GM12878 (cell line): Measurements from ENCODE around the gene TEKT2. TPM values are rescaled to one million over a fixed set of nuclear protein-coding genes. Genes with fewer than 3 reads are reported as not detected.

Source experiments
- ATAC-seq: fragments of 200-7000 bp; cut with Tn5 transposase; 3 replicates; pipeline ENCODE4 v1.9.1; 2020; ENCODE audit warnings: mild to moderate bottlenecking, moderate library complexity
- BruUV-seq: library from RNA; stranded (reverse); fragments of 400-500 nt; replicated peaks from 2 replicates; lab custom pipeline; 2021; lab: Mats Ljungman, UMichigan
- CTCF ChIA-PET: fragments of 300-600 bp; sonication (Branson Sonifier 250); formaldehyde crosslinking; extraction: SDS; loops from one replicate; lab custom pipeline; 2021; ENCODE audit warnings: inconsistent platforms; lab: Yijun Ruan, JAX
- POLR2A ChIA-PET: fragments of 350-600 bp; formaldehyde crosslinking; extraction: SDS; loops from one replicate; lab custom pipeline; 2021; ENCODE audit warnings: inconsistent platforms; lab: Charles Lee
- RAD21 ChIA-PET: fragments of 300-600 bp; sonication (Branson Sonifier 250); formaldehyde crosslinking; loops from one replicate; lab custom pipeline; 2023; ENCODE audit warnings: antibody characterized with exemption; ENCODE audit not compliant: unreplicated experiment; lab: Charles Lee
- SMC1A ChIA-PET: fragments of 300-600 bp; sonication (Branson Sonifier 250); formaldehyde crosslinking; loops from one replicate; lab custom pipeline; 2023; ENCODE audit not compliant: unreplicated experiment, uncharacterized antibody; lab: Charles Lee
- DNase-seq: peaks from one replicate; pipeline ENCODE4 v3.0.0-alpha.2; 2011; ENCODE audit warnings: low read depth, low spot score
- FAIRE-seq: peaks from 3 replicates; lab custom pipeline; 2011; peaks lifted over from hg19 to GRCh38; lab: Jason Lieb, UNC
- H2AFZ ChIP-seq: 2 replicates; pipeline ENCODE4 v1.6.0; 2011; ENCODE audit warnings: low read depth, low read length, control low read depth; ENCODE audit not compliant: control insufficient read depth
- H3K27ac ChIP-seq: 2 replicates; pipeline ENCODE4 v1.5.1; 2011; ENCODE audit warnings: control low read depth; ENCODE audit not compliant: control insufficient read depth, insufficient read depth
- H3K27me3 ChIP-seq, 2 experiments: replicated peaks in 1 of 2; 2 replicates each; pipeline versions ENCODE4 v1.6.0 to v1.6.1; 2011; ENCODE audit warnings: low read length in 1 of 2; ENCODE audit not compliant: control insufficient read depth in 2 of 2, insufficient read depth in 2 of 2
- H3K36me3 ChIP-seq, 2 experiments: 2 replicates each; pipeline ENCODE4 v1.5.1; 2011; ENCODE audit warnings: low read length in 1 of 2; ENCODE audit not compliant: control insufficient read depth in 2 of 2, insufficient read depth in 2 of 2
- H3K4me1 ChIP-seq: 2 replicates; pipeline ENCODE4 v1.6.1; 2011; ENCODE audit warnings: mild to moderate bottlenecking, low read length, moderate library complexity, mixed read lengths; ENCODE audit not compliant: control insufficient read depth, insufficient read depth
- H3K4me2 ChIP-seq: 2 replicates; pipeline ENCODE4 v1.6.0; 2011; ENCODE audit warnings: control low read depth; ENCODE audit not compliant: control insufficient read depth, insufficient read depth
- H3K4me3 ChIP-seq: fragments of 200-600 bp; sonication (generic); 2 replicates; pipeline ENCODE4 v1.5.1; 2016
- H3K79me2 ChIP-seq: 2 replicates; pipeline ENCODE4 v1.6.0; 2011; ENCODE audit warnings: low read length; ENCODE audit not compliant: control insufficient read depth, insufficient read depth
- H3K9ac ChIP-seq: 2 replicates; pipeline ENCODE4 v1.8.0; 2011; ENCODE audit warnings: low read length, control low read depth, mixed read lengths; ENCODE audit not compliant: control insufficient read depth, insufficient read depth
- H3K9me3 ChIP-seq: replicated peaks from 3 replicates; pipeline ENCODE4 v1.5.1; 2011; ENCODE audit warnings: mild to moderate bottlenecking, low read length; ENCODE audit not compliant: control insufficient read depth, insufficient read depth
- H4K20me1 ChIP-seq: 2 replicates; pipeline ENCODE4 v1.6.0; 2011; ENCODE audit not compliant: control insufficient read depth, insufficient read depth
- DPF2 ChIP-seq: fragments of 450-650 bp; IDR thresholded peaks from 2 replicates; pipeline ENCODE4 v1.6.1; 2017; ENCODE audit warnings: mild to moderate bottlenecking
- EED ChIP-seq: sonication (generic); IDR thresholded peaks from 2 replicates; pipeline ENCODE4 v1.6.1; 2016; ENCODE audit warnings: antibody characterized with exemption, low read depth
- IRF4 ChIP-seq: IDR thresholded peaks from 2 replicates; pipeline ENCODE4 v1.6.1; 2011; ENCODE audit warnings: low read depth, low read length
- JUND ChIP-seq: IDR thresholded peaks from 2 replicates; pipeline ENCODE4 v1.6.1; 2012; ENCODE audit warnings: low read depth, mild to moderate bottlenecking, low read length, improper control_type of control experiment, moderate library complexity
- MYC ChIP-seq: IDR thresholded peaks from 2 replicates; pipeline ENCODE4 v1.6.1; 2011; ENCODE audit warnings: mild to moderate bottlenecking, low read length, moderate library complexity, inconsistent platforms; ENCODE audit not compliant: insufficient read depth, insufficient replicate concordance, insufficient read length, severe bottlenecking
- NBN ChIP-seq: fragments of 450-650 bp; IDR thresholded peaks from 2 replicates; pipeline ENCODE4 v1.6.1; 2016
- NR2C2 ChIP-seq: IDR thresholded peaks from 2 replicates; pipeline ENCODE4 v1.6.1; 2011; ENCODE audit warnings: borderline replicate concordance, low read depth; ENCODE audit not compliant: control insufficient read depth, insufficient read length
- PAX5 ChIP-seq: IDR thresholded peaks from 2 replicates; pipeline ENCODE4 v1.6.1; 2011; ENCODE audit warnings: low read depth, low read length, borderline replicate concordance
- RB1 ChIP-seq: fragments of 450-650 bp; formaldehyde crosslinking; IDR thresholded peaks from 2 replicates; pipeline ENCODE4 v1.6.1; 2017; ENCODE audit warnings: mild to moderate bottlenecking, borderline replicate concordance
- SIN3A ChIP-seq: IDR thresholded peaks from 2 replicates; pipeline ENCODE4 v1.6.1; 2012; ENCODE audit warnings: low read depth, low read length, improper control_type of control experiment
- SMAD5 ChIP-seq: IDR thresholded peaks from 2 replicates; pipeline ENCODE4 v1.6.1; 2016; ENCODE audit warnings: antibody characterized with exemption, low read depth
- WRNIP1 ChIP-seq: IDR thresholded peaks from 2 replicates; pipeline ENCODE4 v1.6.1; 2011; ENCODE audit warnings: low read depth, low read length, improper control_type of control experiment, borderline replicate concordance
- whole genome bisulfite sequencing: methylation state at CpG from one replicate; pipeline ENCODE4 v1.1.6; 2016; ENCODE audit warnings: low lambda C conversion rate; ENCODE audit not compliant: insufficient replicate concordance, insufficient coverage; ENCODE audit errors: missing lambda C conversion rate; 5-methylcytosine and 5-hydroxymethylcytosine counted together
- in situ Hi-C: fragments of 300-500 bp; cut with MboI; formaldehyde crosslinking; loops from 9 replicates; pipeline ENCODE4 v1.14.3; 2018; ENCODE audit warnings: mixed read lengths
- intact Hi-C: fragments of 100-400 bp; cut with micrococcal nuclease; formaldehyde crosslinking; loops from one replicate; pipeline ENCODE4 v1.14.2; 2022; ENCODE audit not compliant: unreplicated experiment
- polyA plus RNA-seq, 11 experiments: library from polyadenylated mRNA; depleted of rRNA in 4 of 11; unstranded in 6 of 11; stranded (reverse) in 5 of 11; fragments of >200 nt; fragmentation: Nextera tagmentation in 4 of 11; fragmentation: Illumina TruSeq in 1 of 11; extraction: Ambion mirVana in 4 of 11; extraction: Trizol in 1 of 11; gene quantifications; 1 replicate in 1 of 11; 2 replicates in 10 of 11; pipeline versions ENCODE4 v1.2.1 to v1.2.3, GENCODE V29; 2011 to 2016; ENCODE audit warnings: inconsistent platforms in 2 of 11, missing spikeins in 2 of 11, low read depth in 1 of 11
- total RNA-seq, 4 experiments: library from RNA; depleted of rRNA in 3 of 4; stranded (reverse); fragments of >200 nt in 3 of 4; fragmentation: Illumina TruSeq in 1 of 4; extraction: Trizol in 1 of 4; gene quantifications; 2 replicates each; pipeline versions ENCODE4 v1.2.1 to v1.2.3, GENCODE V29; 2013 to 2021
- TF ChIP-seq, protein P1 (sequence below): IDR thresholded peaks from 2 replicates; pipeline ENCODE4 v1.6.1; 2012; ENCODE audit warnings: low read depth, low read length, improper control_type of control experiment
- TF ChIP-seq, protein P2 (sequence below): fragments of 450-650 bp; IDR thresholded peaks from 2 replicates; pipeline ENCODE4 v1.6.1; 2016; ENCODE audit warnings: mild to moderate bottlenecking, moderate library complexity, borderline replicate concordance
- TF ChIP-seq, protein P3 (sequence below): IDR thresholded peaks from 2 replicates; pipeline ENCODE4 v1.6.1; 2011; ENCODE audit warnings: borderline replicate concordance, low read depth, mild to moderate bottlenecking, moderate library complexity, mixed read lengths, low read length; ENCODE audit not compliant: insufficient read depth; ENCODE audit errors: extremely low read length
- TF ChIP-seq, protein P4 (sequence below): fragments of 450-650 bp; formaldehyde crosslinking; IDR thresholded peaks from 2 replicates; pipeline ENCODE4 v1.4.0; 2022; ENCODE audit warnings: mild to moderate bottlenecking, moderate library complexity

The TEKT2 gene
- total and polyA plus RNA-seq, 10 of the 15 experiments (the other 5 are each of a cell fraction or from before 2014, with no cell fraction given), result 0.07 to 0.13 TPM; not detected in 8

DNA sequence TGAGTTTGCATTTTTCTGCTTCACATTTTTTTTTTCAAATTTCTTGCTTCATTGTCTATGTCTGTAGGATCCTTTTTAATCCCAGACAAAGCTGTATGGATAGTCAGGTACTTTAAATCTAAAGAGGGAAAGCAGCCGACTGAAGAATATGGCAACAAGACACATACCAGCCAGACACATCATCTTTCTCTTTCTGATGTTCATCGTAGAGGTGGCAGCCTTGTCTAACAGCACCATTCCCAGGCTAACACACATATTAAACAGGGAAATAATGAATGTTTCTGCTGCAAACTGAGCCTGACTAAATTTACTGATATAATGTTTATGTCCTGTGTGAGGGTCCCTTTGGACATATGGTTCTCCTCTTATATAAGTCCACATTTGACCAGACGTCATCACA is 3.7 kb upstream of the TEKT2 start:
- no peak overlapping the region for H3K4me2 ChIP-seq
- no peak overlapping the region for H3K27ac ChIP-seq
- no peak for DNase-seq
- 77% methylated on average over 3 of the region's 3 CpGs for WGBS
- H3K4me1 ChIP-seq, result no peaks in the 10 kb centered on the region
- in situ Hi-C loops (no loop called here), intact Hi-C loops (loop anchor here (10.0 kb wide), 1 partner anchor 195 kb away; the partner anchor contains the start of gene AGO1)
- FAIRE-seq, result no peak
- ChIA-PET SMC1A (no interaction called here), RAD21 (interaction anchor here (0.8 kb wide), 1 partner anchor 12 kb away, joined by 3 read pairs; no protein-coding TSS in a partner anchor), POLR2A (no interaction called here), CTCF (interaction anchor here (0.8 kb wide), 1 partner anchor 1478 kb away, joined by 3 read pairs; no protein-coding TSS in a partner anchor)
- H4K20me1 ChIP-seq, result no peaks in the 10 kb centered on the region
- H3K79me2 ChIP-seq, result no peaks in the 10 kb centered on the region
- no peak for ATAC-seq
- H3K36me3 ChIP-seq, result no peaks in the 10 kb centered on the region
- no peak overlapping the region for H3K9ac ChIP-seq
- H3K27me3 ChIP-seq, result no peaks in the 10 kb centered on the region; a peak in 1 of 4 replicates
- no peaks in the 10 kb centered on the region for H3K9me3 ChIP-seq
- no peak overlapping the region for H2AFZ ChIP-seq
- H3K4me3 ChIP-seq, result no peak overlapping the region
- BruUV-seq, result no TSS peak
- no peak for TF ChIP-seq NBN
- TF ChIP-seq JUND, result no peak
- TF ChIP-seq, protein P1, sequence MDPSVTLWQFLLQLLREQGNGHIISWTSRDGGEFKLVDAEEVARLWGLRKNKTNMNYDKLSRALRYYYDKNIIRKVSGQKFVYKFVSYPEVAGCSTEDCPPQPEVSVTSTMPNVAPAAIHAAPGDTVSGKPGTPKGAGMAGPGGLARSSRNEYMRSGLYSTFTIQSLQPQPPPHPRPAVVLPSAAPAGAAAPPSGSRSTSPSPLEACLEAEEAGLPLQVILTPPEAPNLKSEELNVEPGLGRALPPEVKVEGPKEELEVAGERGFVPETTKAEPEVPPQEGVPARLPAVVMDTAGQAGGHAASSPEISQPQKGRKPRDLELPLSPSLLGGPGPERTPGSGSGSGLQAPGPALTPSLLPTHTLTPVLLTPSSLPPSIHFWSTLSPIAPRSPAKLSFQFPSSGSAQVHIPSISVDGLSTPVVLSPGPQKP, result no peak
- TF ChIP-seq IRF4, result no peak
- TF ChIP-seq, protein P2, sequence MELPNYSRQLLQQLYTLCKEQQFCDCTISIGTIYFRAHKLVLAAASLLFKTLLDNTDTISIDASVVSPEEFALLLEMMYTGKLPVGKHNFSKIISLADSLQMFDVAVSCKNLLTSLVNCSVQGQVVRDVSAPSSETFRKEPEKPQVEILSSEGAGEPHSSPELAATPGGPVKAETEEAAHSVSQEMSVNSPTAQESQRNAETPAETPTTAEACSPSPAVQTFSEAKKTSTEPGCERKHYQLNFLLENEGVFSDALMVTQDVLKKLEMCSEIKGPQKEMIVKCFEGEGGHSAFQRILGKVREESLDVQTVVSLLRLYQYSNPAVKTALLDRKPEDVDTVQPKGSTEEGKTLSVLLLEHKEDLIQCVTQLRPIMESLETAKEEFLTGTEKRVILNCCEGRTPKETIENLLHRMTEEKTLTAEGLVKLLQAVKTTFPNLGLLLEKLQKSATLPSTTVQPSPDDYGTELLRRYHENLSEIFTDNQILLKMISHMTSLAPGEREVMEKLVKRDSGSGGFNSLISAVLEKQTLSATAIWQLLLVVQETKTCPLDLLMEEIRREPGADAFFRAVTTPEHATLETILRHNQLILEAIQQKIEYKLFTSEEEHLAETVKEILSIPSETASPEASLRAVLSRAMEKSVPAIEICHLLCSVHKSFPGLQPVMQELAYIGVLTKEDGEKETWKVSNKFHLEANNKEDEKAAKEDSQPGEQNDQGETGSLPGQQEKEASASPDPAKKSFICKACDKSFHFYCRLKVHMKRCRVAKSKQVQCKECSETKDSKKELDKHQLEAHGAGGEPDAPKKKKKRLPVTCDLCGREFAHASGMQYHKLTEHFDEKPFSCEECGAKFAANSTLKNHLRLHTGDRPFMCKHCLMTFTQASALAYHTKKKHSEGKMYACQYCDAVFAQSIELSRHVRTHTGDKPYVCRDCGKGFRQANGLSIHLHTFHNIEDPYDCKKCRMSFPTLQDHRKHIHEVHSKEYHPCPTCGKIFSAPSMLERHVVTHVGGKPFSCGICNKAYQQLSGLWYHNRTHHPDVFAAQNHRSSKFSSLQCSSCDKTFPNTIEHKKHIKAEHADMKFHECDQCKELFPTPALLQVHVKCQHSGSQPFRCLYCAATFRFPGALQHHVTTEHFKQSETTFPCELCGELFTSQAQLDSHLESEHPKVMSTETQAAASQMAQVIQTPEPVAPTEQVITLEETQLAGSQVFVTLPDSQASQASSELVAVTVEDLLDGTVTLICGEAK, result no peak
- no peak for TF ChIP-seq EED
- TF ChIP-seq, protein P3, sequence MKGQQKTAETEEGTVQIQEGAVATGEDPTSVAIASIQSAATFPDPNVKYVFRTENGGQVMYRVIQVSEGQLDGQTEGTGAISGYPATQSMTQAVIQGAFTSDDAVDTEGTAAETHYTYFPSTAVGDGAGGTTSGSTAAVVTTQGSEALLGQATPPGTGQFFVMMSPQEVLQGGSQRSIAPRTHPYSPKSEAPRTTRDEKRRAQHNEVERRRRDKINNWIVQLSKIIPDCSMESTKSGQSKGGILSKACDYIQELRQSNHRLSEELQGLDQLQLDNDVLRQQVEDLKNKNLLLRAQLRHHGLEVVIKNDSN, result no peak
- no peak for TF ChIP-seq SIN3A
- TF ChIP-seq NR2C2, result no peak
- no peak for TF ChIP-seq WRNIP1
- TF ChIP-seq SMAD5, result no peak
- TF ChIP-seq PAX5, result no peak
- TF ChIP-seq DPF2, result no peak
- no peak for TF ChIP-seq MYC
- TF ChIP-seq RB1, result no peak
- TF ChIP-seq, protein P4, sequence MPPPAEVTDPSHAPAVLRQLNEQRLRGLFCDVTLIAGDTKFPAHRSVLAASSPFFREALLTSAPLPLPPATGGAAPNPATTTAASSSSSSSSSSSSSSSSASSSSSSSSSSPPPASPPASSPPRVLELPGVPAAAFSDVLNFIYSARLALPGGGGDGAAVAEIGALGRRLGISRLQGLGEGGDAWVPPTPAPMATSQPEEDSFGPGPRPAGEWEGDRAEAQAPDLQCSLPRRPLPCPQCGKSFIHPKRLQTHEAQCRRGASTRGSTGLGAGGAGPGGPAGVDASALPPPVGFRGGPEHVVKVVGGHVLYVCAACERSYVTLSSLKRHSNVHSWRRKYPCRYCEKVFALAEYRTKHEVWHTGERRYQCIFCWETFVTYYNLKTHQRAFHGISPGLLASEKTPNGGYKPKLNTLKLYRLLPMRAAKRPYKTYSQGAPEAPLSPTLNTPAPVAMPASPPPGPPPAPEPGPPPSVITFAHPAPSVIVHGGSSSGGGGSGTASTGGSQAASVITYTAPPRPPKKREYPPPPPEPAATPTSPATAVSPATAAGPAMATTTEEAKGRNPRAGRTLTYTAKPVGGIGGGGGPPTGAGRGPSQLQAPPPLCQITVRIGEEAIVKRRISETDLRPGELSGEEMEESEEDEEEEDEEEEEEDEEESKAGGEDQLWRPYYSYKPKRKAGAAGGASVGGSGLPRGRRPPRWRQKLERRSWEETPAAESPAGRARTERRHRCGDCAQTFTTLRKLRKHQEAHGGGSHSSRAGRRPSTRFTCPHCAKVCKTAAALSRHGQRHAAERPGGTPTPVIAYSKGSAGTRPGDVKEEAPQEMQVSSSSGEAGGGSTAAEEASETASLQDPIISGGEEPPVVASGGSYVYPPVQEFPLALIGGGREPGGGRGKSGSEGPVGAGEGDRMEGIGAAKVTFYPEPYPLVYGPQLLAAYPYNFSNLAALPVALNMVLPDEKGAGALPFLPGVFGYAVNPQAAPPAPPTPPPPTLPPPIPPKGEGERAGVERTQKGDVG, result no peak
